BJ (cell line): ENCODE data around the gene IRS2. TPM values are rescaled to one million over a fixed set of nuclear protein-coding genes. Genes with fewer than 3 reads are reported as not detected.

Experiments used
- CTCF ChIA-PET: fragments of 350-600 bp; formaldehyde crosslinking; extraction: SDS; loops from one replicate; lab custom pipeline; 2021; ENCODE audit warnings: antibody characterized with exemption, inconsistent platforms; lab: Yijun Ruan, JAX
- POLR2A ChIA-PET: fragments of 300-600 bp; sonication (Branson Sonifier 250); formaldehyde crosslinking; extraction: SDS; loops from one replicate; lab custom pipeline; 2021; ENCODE audit warnings: antibody characterized with exemption; lab: Charles Lee
- DNase-seq: peaks from one replicate; pipeline ENCODE4 v3.0.0-alpha.2; 2011; ENCODE audit warnings: low read depth
- H3K27me3 ChIP-seq: 2 replicates; pipeline ENCODE4 v1.6.0; 2011; ENCODE audit warnings: low read length; ENCODE audit not compliant: control insufficient read depth, insufficient read depth
- H3K36me3 ChIP-seq: 2 replicates; pipeline ENCODE4 v1.5.1; 2011; ENCODE audit warnings: low read length; ENCODE audit not compliant: control insufficient read depth, insufficient read depth
- H3K4me3 ChIP-seq: 2 replicates; pipeline ENCODE4 v1.5.1; 2011; ENCODE audit warnings: low read depth, mild to moderate bottlenecking, control low read depth, low read length
- CTCF ChIP-seq: IDR thresholded peaks from 2 replicates; pipeline ENCODE4 v1.5.1; 2011; ENCODE audit warnings: low read depth, mild to moderate bottlenecking, control low read depth, inconsistent platforms, low read length, moderate library complexity; ENCODE audit not compliant: insufficient read depth
- polyA plus RNA-seq: library from polyadenylated mRNA; depleted of rRNA; stranded (reverse); fragments of >200 nt; gene quantifications from 2 replicates; pipeline ENCODE4 v1.2.3, GENCODE V29; 2011

Gene IRS2
- polyA plus RNA-seq, 1 experiment, result 1.3 TPM

GRCh38 chr13:109762791-109763190, 23.6 kb downstream of the IRS2 start:
- ChIA-PET POLR2A (no interaction called here), CTCF (interaction anchor here (1.5 to 1.8 kb wide), 2 partner anchors 11 to 19 kb away, joined by 3 to 5 read pairs; no protein-coding TSS in a partner anchor)
- TF ChIP-seq CTCF, result no peak
- Histone ChIP-seq H3K36me3 (no peaks in the 10 kb centered on the region), H3K4me3 (no peak overlapping the region), H3K27me3 (no peaks in the 10 kb centered on the region)
- no peak for DNase-seq

- no peak for DNase-seq
- no peak for TF ChIP-seq CTCF
- Histone ChIP-seq H3K27me3 (no peaks in the 10 kb centered on the region), H3K36me3 (no peaks in the 10 kb centered on the region), H3K4me3 (no peak overlapping the region)
- POLR2A ChIA-PET, result no interaction called here
- CTCF ChIA-PET, result interaction anchor here (0.6 to 1.5 kb wide), 2 partner anchors 10 to 383 kb away, joined by 3 read pairs; no protein-coding TSS in a partner anchor
Measured at GRCh38 chr13:109761695-109762094, 24.7 kb downstream of the IRS2 start.

GRCh38 chr13:109760951-109761350, 25.4 kb downstream of the IRS2 start:
- Histone ChIP-seq H3K36me3 (peaks cover under 1% of the 10 kb centered on the region; the same call in 1 of the 2 replicates), H3K27me3 (no peaks in the 10 kb centered on the region), H3K4me3 (no peak overlapping the region)
- ChIA-PET POLR2A (no interaction called here), CTCF (interaction anchor here (0.5 to 0.8 kb wide), 2 partner anchors 155 to 632 kb away, joined by 3 read pairs; no protein-coding TSS in a partner anchor)
- DNase-seq, result no peak
- no peak for TF ChIP-seq CTCF

- peaks cover 2% of the 10 kb centered on the region; the same call in 1 of the 2 replicates for H3K36me3 ChIP-seq
- TF ChIP-seq CTCF, result no peak
- H3K27me3 ChIP-seq, result no peaks in the 10 kb centered on the region
- CTCF ChIA-PET, result interaction anchor here (0.5 to 0.8 kb wide), 2 partner anchors 154 to 631 kb away, joined by 3 read pairs; no protein-coding TSS in a partner anchor
- no peak overlapping the region for H3K4me3 ChIP-seq
- no peak for DNase-seq
- POLR2A ChIA-PET, result no interaction called here
Measured at GRCh38 chr13:109760402-109760801, 26.0 kb downstream of the IRS2 start.

GRCh38 chr13:109759609-109760008, 26.8 kb downstream of the IRS2 start:
- ChIA-PET CTCF (interaction anchor here (0.5 kb wide), 1 partner anchor 482 kb away, joined by 3 read pairs; no protein-coding TSS in a partner anchor), POLR2A (interaction anchor here (0.7 kb wide), 1 partner anchor 8 kb away, joined by 3 read pairs; no protein-coding TSS in a partner anchor)
- peaks cover 2% of the 10 kb centered on the region; the same call in 1 of the 2 replicates for H3K36me3 ChIP-seq
- no peaks in the 10 kb centered on the region for H3K27me3 ChIP-seq
- no peak for TF ChIP-seq CTCF
- no peak overlapping the region for H3K4me3 ChIP-seq
- DNase-seq, result no peak
